ENCODE measurements around the gene CXXC5. TPM values are rescaled to one million over a fixed set of nuclear protein-coding genes. Genes with fewer than 3 reads are reported as not detected.

CXXC5 gene
- total RNA-seq, 1 donor from 2014 or later: 37.1 TPM

DNA sequence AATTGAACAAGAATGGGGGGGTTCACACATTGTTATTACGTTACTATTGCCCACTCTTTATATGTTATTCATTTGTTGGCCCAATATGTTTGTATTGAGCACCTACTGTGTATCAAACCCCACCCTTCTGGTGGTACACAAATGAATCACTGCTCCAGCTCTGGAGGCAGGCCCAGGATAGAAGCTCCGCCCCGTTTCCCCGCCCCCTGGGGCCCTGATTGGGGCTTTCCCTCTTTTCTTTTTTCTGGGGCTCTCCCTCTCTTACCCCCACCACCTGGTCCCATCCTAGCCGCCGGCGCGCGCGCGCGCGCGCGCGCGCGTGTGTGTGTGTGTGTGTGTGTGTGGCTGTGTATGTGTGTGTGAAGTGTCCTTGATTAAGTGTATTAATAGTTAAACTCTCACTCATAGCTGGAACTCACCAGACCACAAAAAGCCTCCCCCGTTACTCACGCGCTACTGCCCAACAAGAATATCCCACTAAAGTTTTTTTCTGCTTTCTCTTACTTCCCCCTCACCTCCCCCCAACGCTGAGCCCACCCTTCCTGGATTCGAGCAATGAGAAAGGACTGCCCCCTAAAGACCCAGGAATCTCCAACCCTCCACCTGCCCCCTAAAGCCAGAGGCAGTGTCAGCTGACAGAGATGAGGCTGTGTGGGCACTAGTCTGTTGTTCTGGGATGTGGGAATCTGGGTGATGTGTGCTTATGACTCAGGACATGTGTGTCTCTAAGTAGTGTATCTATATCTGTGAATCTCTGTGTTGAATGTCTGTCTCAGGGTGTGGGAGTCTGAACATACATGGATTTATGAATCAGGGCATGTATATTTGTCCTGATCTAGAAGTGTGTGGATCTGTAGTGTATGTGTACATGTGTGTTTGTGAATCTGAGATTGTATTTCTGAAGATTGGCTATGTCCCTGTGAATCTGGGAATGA is 4.0 kb downstream of the CXXC5 start:
- DNase-seq: peak; percentile 92

DNA sequence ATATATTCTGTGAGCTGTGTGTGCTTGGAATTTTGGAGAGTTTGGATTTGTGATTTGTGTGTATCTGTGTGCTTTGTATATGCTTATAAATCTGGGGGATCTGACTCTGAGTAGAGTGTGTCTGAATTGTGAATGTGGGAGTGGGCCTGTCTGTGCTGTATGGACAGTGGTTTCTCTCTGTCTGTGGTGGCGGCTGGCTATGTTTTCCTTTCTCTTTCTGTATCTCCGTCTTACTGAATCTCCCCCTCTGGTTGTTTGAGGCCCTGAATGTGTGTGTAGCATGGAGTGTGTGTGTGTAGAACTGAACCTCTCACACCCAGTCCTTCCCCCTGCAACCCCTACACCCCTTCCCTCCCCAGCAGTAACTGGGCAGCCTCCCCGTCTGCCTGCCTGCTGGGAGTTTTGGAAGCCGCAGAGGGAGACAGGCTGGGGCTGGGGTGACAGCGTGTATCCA is 4.7 kb downstream of the CXXC5 start:
- DNase-seq: no peak

DNA sequence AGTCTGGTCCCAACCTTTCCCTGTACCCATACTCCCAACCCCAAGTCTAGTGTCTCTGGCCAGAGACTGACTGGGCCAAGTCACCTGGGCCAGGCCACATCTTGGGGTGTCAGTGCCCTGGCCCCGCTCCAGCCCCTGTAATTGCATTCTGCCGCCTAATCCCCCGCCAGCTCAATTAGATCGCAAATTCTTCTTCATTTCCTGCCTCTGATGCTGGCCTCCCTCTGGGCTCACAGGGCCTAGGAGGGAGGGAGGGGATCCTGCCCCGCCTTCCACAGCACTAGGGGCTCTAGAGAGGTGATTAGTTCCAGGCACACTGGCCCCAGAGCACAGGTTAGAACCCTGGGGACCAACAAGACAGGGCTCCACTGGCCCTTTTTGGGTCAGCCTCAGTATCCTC is 5.5 kb downstream of the CXXC5 start:
- DNase-seq: no peak

DNA sequence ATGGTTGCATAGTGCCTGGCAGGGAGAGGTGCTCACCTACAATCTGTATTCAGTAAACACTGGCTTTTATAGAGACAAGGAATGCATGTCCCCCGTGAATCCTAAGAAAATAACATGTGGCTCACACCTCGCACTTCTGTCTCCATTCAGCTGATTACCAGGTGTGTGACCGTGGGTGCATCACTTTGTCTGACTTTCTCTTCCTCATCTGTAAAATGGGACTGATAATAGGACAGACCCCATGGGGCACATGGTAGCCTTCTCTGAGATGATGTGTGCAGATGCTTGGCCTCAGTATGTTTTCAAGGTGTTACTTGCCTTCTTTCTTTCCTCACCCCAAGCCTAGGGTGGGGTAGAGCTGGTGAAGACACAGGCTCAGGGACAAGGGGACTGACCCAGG is 6.3 kb downstream of the CXXC5 start:
- no peak for DNase-seq

DNA sequence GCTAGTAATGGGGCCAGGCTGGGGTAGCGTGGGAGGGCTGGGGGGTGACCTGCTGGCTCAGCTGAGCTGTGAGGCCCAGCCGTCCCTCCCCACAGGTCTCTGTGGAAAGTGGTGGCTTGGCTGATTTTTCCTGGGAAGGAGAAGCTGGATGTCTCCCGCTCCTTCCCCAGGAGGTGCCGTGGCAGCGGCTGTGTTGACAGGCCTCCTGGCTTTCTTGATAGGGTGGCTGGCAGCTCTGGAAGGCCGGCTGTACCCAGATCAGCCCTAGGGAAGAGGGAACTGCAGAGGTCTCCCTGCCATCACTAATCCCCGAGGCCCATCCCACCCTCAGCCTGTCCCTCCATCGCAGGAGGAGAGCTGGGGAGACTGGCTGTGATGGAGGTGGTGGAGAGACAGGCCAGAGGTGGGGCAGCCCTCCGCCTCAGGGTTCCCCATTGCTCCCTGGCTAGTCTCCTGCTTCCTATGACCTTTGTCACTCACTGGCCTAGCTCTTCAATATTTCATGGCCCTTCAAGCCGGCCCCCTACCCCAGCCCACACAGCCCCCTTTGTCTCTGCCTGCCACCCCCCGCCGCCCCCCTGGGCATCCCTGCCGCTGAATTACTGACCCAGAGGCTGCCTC is 6.8 kb downstream of the CXXC5 start:
- DNase-seq: no peak

DNA sequence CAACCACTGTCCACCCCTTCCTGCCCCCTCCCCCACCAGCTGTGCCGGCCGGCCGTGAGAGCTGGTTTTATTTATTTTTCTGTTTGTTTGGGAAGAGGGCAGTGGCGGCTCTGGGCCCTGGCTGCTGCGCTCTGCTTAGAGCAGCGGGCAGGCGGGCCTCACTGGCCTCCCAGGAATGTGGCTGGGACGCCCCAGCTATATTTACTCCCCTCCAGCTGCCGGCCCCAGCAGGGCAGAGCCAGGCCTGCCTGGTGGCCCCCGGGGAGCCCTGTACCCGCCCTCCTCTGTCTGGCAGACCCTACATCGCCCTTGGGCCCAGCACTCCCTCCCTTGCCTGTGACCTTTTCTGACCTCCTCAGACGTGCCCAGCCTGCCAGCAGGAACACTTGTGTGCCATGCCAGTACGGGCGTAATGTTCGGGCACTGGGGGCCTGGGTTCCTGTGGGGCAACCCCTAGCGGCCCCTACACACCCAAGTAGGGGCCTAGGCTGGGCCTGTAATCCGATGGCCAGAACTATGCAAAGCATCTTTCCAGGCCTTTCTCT is 7.7 kb downstream of the CXXC5 start:
- DNase-seq: no peak

DNA sequence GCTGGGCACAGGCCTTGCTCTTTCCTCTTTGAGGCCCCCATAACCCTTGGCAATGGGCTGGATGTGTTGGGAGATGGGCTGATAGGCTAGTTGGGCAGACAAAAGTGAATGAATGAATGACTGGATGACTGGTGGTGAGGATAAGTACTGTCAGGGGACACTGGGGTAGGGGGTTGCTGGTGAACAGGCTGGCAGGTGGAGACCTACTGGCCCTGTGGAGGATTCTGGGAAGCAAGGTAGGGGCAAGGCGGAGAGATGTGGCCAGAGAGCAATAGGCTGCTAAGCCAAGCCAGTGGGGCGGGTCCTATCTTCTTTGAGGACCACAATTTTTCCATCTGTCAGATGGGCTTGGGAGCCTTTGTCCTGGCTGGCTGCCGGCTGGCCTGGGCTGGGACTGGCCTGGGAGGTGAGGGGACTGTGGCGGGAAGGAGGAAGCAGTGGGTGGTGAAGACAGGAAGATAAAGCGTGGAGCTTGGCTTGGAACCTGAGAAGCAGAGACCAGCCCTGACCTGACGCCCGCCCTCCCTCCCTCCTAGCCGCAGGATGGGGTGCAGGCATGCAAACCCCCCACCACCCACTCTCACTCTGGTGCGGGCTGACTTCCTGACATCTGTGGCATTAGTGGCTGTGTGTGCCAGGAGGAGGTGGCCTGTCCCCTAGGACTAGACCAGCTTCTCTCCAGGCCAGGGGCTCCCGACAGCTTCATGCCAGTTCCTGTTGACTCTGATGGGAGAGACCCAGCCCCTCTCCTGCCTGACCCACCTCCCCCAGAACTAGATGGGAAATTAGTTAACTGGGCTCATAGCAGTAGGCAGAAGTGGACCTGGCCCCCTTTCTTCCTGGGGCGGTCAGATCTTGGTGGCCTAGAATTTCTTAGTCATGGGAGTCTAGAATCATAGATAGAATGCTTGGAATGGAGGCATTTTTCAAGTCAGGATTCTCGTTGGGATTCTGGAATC is 9.5 kb downstream of the CXXC5 start:
- DNase-seq: no peak

DNA sequence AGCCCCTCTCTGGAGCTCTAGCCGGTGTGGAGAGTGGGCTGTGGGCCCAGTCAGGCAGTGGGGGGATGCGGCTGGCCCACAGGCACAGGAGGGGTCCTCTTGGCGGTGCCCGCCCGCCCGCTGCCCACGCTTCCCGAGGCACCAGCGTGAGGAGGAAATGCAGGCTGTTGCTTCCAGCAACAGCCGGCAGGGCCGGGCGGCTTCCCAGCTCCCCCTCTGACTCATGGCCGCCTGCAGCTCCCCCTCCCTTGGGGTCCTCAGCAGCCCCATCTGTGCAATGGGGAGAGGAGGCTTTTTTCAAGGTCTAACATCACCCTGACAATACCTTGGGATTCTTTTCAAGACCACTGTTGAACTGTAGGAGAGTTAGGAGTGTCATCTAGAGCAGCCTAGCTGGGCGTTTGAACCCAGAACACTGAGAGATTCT is 10.4 kb downstream of the CXXC5 start:
- DNase-seq: no peak

DNA sequence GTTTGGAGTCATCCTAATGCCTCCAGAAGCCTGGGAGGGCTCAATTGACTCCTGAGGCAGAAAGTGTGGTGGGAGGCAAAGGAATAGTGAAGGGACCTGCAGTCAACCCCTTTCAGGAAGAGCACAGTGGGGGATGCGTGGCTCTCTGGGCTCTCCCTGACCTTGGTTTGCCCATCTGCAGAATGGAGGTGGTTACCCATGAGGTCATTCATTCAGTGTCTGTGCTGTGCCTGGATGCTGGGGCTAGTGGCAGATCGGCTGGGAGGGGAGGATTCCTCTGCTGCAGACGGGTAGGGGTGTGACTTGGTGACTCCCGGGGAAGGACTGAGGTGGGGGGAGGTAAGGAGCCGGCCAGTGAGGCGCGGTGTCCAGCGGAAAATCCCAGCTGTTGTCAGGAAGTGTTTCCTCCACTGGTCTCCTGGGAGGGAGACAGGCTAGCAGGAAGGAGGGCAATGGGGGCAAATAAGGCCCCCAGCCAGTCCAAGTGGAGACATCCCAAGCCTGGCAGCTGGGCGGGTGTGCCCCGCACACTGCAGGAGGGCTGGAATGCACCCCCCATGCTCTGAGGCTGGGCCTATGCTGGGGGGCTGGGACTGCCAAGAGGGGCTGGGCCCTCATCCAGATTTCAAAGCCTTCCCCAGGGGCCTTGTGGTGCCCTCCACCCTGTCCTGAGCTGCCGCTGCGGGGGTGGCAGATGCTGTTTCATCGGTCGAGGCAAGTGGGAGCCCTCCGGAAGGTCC is 10.9 kb downstream of the CXXC5 start:
- DNase-seq: no peak

DNA sequence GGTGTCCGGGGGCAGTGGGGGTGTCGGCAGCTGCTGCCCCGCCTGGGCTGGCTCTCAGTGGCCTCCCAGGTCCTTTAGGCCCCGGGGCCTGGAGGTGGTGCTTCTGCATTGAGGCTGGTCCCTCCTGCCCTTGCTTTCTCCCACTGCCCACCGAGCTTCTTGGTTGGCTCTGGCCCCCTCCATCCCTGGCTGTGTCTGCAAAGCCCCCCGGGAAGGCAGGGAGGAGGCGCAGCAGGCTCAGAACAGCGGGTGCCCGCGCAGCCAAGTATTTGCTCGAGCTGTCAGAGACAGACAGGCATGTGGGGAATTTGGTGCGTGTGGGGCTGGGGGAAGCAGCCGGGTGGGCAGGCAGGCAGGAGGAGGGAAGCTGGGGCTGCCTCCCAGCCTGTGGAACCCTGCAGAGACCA is 11.5 kb downstream of the CXXC5 start:
- no peak for DNase-seq

DNA sequence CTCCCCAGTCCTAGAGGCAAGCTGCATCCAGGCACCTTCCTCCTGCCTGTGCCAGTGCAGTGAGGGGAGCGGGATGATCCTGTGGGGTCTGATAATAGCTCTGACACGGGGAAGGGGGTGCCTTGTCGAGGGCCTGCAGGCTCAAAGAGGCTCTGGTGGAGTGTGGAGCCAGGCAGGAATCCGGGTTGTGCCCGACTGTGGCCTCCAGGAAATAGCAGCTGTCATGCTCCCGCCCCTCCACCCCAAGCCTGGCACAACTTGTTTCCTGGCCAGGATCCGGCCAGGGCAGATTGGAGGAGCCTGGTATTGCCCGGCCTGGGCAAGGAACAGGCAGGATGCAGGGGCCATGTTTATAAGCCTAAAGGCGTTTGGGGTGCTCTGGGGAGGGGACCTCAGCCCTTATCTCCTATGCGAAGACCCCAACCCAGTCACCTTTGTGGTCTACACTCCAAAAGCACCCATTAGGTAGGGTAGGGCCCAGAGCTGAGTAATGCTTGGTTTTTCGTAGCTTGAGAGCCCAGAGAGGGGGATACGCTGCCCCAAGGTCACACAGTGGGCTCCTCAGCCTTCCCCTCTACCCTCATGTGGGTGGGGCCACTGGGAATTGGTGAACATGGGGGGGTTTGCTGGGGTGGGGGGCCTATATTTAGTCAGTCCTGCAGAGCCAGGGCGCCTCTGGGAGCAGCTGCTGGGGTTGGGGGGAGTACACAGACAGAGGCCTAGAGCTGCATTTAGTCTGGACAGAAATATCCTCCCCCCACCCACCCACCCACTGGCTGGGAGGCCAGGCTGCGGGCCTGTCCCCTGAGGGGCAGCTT is 12.2 kb downstream of the CXXC5 start:
- DNase-seq: peak; percentile 87

DNA sequence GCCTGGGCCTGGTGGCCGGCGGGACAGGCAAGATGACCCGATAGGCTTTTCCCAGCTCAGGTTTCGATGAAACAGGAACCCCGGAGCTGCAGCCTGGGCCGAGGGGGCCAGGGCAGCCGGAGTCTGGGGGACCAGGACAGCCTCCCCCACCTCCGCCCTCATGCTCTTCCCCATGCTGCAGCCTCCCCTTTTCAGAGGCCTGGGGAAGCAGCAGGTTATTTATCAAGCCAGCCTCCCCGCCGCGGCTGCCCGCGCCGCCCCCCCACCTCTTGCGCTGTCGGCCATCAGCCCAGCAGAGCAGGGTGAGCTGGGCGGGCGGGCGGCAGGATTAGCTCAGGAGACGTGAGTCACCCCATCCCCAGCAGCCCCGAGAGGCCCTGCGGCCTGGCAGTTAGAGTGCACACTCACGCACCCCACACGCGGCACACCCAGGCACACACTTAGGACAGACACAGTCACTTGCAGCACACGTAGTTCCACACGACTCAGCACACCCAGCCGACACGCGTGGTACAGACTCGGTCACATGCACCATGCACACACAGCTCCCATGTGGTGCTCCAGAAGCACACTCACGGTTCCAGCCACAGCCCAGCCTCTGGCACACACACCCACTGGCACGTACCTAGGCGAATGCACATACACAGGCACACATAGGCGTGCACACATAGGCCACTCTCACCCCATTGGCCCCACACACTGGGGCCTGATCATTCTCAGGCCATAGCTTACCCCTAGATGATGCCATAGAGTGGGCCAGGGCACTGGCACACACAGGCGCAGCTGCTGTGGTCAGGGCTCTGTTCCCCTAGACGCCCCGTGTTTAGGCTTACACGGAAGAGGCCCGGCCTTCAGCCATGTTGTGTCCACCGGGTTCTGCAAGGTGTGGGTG is 13.0 kb downstream of the CXXC5 start:
- peak; percentile 88 for DNase-seq

DNA sequence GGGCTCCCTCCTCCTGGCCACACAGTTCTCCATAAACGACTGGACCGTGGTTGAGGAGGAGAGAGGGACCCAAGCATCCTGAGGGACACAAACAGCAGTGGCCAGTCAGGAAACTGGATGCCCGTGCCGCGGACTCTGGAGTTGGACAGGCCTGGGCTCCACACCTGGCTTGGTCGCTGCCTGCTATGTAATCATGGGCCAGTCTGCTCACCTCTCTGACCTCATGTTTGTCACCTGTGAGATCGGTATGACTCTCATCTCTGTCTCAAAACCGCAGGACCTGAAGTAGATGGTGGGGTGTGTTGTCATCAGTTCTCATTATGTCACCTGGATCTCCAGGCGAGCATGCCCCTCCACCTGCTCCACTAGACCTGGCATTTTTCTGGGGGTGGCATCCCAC is 14.5 kb downstream of the CXXC5 start:
- no peak for DNase-seq

DNA sequence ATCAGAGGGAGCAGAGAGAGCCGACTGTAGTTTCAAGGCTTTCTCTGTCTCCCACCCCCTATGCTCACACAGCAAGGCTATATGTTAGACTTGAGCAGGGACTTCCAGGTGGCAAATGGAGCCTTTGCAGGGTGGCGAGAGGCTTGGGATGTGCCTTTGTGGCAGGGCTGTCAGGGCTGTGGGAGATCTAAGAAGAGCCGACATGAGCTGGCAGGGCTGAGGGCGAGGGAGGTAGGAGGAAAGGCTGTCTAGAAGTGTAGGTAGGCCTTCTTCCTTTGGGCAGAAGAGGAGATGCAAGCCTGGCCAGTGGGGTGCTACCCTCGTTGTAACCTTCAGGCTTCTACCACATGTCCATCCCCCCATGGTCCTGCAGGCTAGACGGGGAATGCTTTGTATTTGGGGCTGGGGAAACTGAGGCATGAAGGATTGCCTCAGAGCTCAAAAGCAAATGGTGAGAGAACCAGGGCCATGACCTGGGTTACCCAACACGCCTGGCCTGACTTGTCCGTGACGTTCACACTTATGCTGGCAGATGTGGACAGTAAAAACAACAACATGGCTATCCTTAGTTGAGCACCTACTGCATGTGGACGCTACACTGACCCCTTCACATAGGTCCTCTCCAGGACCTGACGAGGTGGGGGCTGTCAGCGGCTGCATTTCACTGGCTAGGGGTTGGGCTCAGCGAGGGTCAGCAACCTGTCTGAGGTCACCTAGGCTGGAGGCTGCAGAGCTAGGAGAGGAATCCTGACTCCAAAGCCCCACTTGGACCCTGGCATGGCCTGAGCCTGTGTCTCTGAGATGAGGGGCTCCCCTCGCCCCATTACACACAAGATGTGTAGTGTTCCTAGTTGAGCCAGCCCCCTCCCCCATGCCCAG is 15.3 kb downstream of the CXXC5 start:
- no peak for DNase-seq

DNA sequence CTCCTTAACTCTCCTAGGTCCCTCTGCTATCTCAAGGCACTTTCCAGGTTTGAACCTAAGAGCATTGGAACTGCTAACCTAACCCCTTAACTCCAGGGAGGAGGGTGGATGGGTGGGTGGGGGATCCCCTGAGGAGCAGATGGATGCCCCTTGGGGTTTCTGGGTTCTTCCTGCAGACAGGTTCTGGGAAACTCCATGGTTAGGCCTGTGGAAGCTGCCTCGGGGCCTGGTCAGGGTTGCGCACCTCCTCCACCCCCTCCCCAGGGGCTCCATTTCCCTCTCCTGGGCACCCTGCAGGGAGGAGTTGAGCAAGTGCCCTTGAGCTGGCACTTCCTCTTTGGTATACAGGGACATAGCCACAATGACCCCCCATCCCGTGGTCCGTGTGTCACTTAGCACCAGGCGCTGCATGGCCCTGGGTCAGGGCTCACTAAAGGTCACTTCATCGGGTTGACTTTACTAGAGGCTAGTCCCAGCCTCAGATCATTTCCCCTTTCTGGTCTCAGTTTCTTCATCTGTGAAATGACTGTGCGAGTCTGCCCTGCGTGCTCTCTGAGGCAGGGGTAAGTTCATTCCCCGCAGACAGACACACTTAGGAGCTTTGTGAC is 16.0 kb downstream of the CXXC5 start:
- no peak for DNase-seq

DNA sequence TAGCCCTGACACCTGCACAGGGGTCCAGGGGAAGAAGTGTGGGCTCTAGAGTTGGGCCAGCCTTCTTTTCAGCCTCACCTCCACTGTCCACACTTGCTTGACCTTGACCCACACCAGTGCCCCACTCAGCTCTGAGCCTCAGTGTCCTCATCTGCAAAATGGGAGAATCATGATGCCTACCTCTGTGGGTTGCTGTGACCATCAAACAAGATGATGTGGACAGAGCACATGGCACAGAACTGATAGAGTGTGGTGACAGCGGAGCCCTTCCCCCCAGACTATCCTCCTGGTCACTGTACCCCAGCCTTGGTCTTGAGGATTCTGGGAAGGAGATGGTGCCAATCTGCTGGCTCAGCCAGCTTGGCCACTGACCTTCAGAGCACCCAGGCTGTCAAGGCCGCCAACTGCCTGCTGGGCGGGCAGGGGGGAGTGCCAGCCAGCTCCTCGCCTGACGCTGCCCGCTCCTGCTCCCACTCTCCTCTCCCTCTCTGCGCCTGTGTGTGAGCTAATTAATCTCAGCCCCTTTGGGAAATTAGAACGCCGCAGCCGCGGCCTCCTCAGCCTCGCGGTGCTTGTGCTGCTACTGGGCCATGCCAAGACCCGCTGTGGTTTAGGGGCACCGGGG is 16.7 kb downstream of the CXXC5 start:
- no peak for DNase-seq

DNA sequence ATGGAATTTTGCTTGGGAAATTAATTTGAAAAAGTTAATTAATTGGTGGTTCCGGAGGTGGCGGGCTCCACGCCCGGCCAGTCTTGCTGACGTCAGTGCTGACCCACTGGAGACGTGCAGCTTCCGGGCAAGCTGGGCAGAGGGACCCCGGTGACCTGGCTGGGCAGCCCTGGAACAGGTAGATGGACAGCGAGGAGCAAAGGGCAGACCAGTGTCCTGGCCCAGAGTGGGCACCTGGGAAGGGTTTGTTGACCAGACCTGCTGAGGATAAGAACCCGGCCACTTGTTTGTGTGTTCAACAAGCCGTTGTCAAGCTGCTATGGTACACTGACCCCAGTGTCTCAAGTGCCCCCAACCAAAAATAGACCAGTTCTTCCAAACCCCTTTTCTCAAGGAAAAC is 17.5 kb downstream of the CXXC5 start:
- no peak for DNase-seq

DNA sequence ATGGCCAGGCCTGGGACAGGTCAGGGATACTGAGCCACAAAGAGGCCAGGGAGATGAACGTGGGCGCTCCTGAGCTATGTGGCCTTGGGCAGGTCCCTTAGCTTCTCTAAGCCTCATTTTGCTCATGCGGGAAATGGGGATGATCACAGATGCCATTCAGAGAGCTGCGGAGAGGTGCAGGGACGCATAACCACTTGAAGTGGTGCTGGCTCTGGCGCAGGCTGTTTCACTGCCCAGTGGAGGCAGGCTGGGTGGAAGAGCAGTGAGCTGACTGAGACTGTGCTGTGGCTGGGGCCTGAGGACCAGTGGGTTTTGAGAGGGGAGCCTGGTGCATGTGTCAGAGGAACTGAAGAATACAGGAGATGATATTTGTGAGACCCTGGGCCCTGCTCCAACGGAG is 18.4 kb downstream of the CXXC5 start:
- no peak for DNase-seq
